A549 (cell line): Measurements from ENCODE around the gene RABL6. TPM values are rescaled to one million over a fixed set of nuclear protein-coding genes. Genes with fewer than 3 reads are reported as not detected.

Source experiments
- ATAC-seq, 2 experiments: fragments of 200-7000 bp in 1 of 2; fragments of >200 bp in 1 of 2; cut with Nextera tagmentation in 1 of 2; cut with Tn5 transposase in 1 of 2; 3 replicates each; pipeline versions ENCODE4 v1.8.0 to v1.9.1; 2018 to 2020; ENCODE audit warnings: mild to moderate bottlenecking in 1 of 2, moderate library complexity in 1 of 2
- CTCF ChIA-PET: fragments of 300-600 bp; sonication (Branson Sonifier 250); formaldehyde crosslinking; extraction: SDS; loops from one replicate; lab custom pipeline; 2021; ENCODE audit warnings: antibody characterized with exemption, inconsistent platforms; lab: Yijun Ruan, JAX
- POLR2A ChIA-PET: fragments of 350-600 bp; formaldehyde crosslinking; extraction: SDS; loops from one replicate; lab custom pipeline; 2021; ENCODE audit warnings: antibody characterized with exemption, inconsistent platforms; lab: Yijun Ruan, JAX
- DNase-seq, 2 experiments: peaks; one replicate each; pipeline versions ENCODE4 v3.0.0 to v3.0.0-alpha.2; 2011 to 2016; ENCODE audit warnings: low read depth in 1 of 2, low spot score in 1 of 2
- FAIRE-seq: peaks from 2 replicates; lab custom pipeline; 2011; peaks lifted over from hg19 to GRCh38; lab: Jason Lieb, UNC
- H3K27ac ChIP-seq, 2 experiments: fragments of >200 bp; sonication (Bioruptor Twin); formaldehyde crosslinking; 3 replicates each; pipeline ENCODE4 v1.5.1; 2016 to 2017
- H3K4me1 ChIP-seq: fragments of >200 bp; sonication (Bioruptor Twin); formaldehyde crosslinking; 3 replicates; pipeline ENCODE4 v1.6.1; 2016
- H3K4me2 ChIP-seq: fragments of >200 bp; sonication (Bioruptor Twin); formaldehyde crosslinking; 3 replicates; pipeline ENCODE4 v1.6.1; 2016
- H3K4me3 ChIP-seq: fragments of >200 bp; sonication (Bioruptor Twin); formaldehyde crosslinking; 3 replicates; pipeline ENCODE4 v1.5.1; 2016
- H3K9me3 ChIP-seq: fragments of >200 bp; sonication (Bioruptor Twin); formaldehyde crosslinking; 3 replicates; pipeline ENCODE4 v1.6.1; 2016
- BCL3 ChIP-seq: fragments of >200 bp; sonication (Bioruptor Twin); formaldehyde crosslinking; IDR thresholded peaks from 3 replicates; pipeline ENCODE4 v1.6.1; 2016
- CEBPB ChIP-seq, 2 experiments: fragments of >200 bp in 1 of 2; sonication (Bioruptor Twin) in 1 of 2; formaldehyde crosslinking in 1 of 2; IDR thresholded peaks; 2 replicates each; pipeline ENCODE4 v1.6.1; 2012 to 2016
- CHD2 ChIP-seq: fragments of 150-350 bp; IDR thresholded peaks from 2 replicates; pipeline ENCODE4 v1.6.1; 2014; ENCODE audit warnings: low read length; ENCODE audit not compliant: partially characterized antibody
- CHD4 ChIP-seq: fragments of 200-600 bp; sonication (generic); IDR thresholded peaks from 2 replicates; pipeline ENCODE4 v1.6.1; 2016; ENCODE audit warnings: antibody characterized with exemption, mild to moderate bottlenecking, borderline replicate concordance
- EHF ChIP-seq: fragments of 250-450 bp; sonication (Bioruptor Pico); IDR thresholded peaks from 2 replicates; pipeline ENCODE4 v1.5.0; 2020; ENCODE audit warnings: mild to moderate bottlenecking
- EHMT2 ChIP-seq: fragments of 200-600 bp; sonication (generic); IDR thresholded peaks from 2 replicates; pipeline ENCODE4 v1.6.1; 2016; ENCODE audit warnings: antibody characterized with exemption, low read depth, mild to moderate bottlenecking, moderate library complexity
- FOSB ChIP-seq: fragments of 250-450 bp; sonication (Bioruptor Pico); IDR thresholded peaks from 2 replicates; pipeline ENCODE4 v1.5.0; 2020; ENCODE audit warnings: mild to moderate bottlenecking, moderate library complexity
- GATA3 ChIP-seq: IDR thresholded peaks from 2 replicates; pipeline ENCODE4 v1.6.1; 2012; ENCODE audit warnings: borderline replicate concordance
- HDAC2 ChIP-seq: fragments of 200-600 bp; sonication (generic); IDR thresholded peaks from 2 replicates; pipeline ENCODE4 v1.6.1; 2016
- JUN ChIP-seq, 2 experiments: fragments of >200 bp; sonication (Bioruptor Twin); formaldehyde crosslinking; IDR thresholded peaks; 2 replicates in 1 of 2; 3 replicates in 1 of 2; pipeline ENCODE4 v1.6.1; 2016 to 2017
- JUNB ChIP-seq: fragments of >200 bp; sonication (Bioruptor Twin); formaldehyde crosslinking; IDR thresholded peaks from 2 replicates; pipeline ENCODE4 v1.6.1; 2016
- KDM1A ChIP-seq: fragments of 200-600 bp; sonication (generic); IDR thresholded peaks from 2 replicates; pipeline ENCODE4 v1.6.1; 2016; ENCODE audit warnings: low read depth, mild to moderate bottlenecking
- NR3C1 ChIP-seq: fragments of >200 bp; sonication (Bioruptor Twin); formaldehyde crosslinking; IDR thresholded peaks from 3 replicates; pipeline ENCODE4 v1.6.1; 2017
- POLR2A ChIP-seq: IDR thresholded peaks from 2 replicates; pipeline ENCODE4 v1.6.1; 2012; ENCODE audit warnings: mild to moderate bottlenecking, low read length
- RNF2 ChIP-seq: fragments of 200-600 bp; sonication (generic); IDR thresholded peaks from 2 replicates; pipeline ENCODE4 v1.6.1; 2016; ENCODE audit warnings: low read depth, mild to moderate bottlenecking, antibody characterized with exemption, moderate library complexity, borderline replicate concordance
- SREBF2 ChIP-seq: fragments of 450-650 bp; IDR thresholded peaks from 2 replicates; pipeline ENCODE4 v1.6.1; 2014; ENCODE audit warnings: mild to moderate bottlenecking, moderate library complexity
- TFCP2L1 ChIP-seq: fragments of 250-450 bp; sonication (Bioruptor Pico); IDR thresholded peaks from 2 replicates; pipeline ENCODE4 v1.5.0; 2021; ENCODE audit warnings: mild to moderate bottlenecking
- ZC3H11A ChIP-seq: fragments of 450-650 bp; IDR thresholded peaks from 2 replicates; pipeline ENCODE4 v1.6.1; 2014; ENCODE audit warnings: antibody characterized with exemption, mild to moderate bottlenecking
- WGBS: methylation state at CpG from one replicate; pipeline ENCODE4 v1.1.6; 2017; ENCODE audit errors: missing lambda C conversion rate; 5-methylcytosine and 5-hydroxymethylcytosine counted together
- polyA minus RNA-seq: library from RNA; depleted of rRNA, polyadenylated mRNA; stranded (reverse); fragments of >200 nt; gene quantifications from 2 replicates; pipeline ENCODE4 v1.2.3, GENCODE V29; 2011; rRNA and poly(A)+ RNA removed
- polyA plus RNA-seq, 4 experiments: library from polyadenylated mRNA; depleted of rRNA in 3 of 4; stranded (reverse); fragments of >200 nt; fragmentation: RNase III in 1 of 4; extraction: RNeasy Plus Mini Kit Qiagen cat#74134 plus additional on column Dnase treatment in 1 of 4; gene quantifications; 2 replicates in 3 of 4; 3 replicates in 1 of 4; pipeline ENCODE4 v1.2.3, GENCODE V29; 2011 to 2017
- TF ChIP-seq, protein P1 (sequence below): IDR thresholded peaks from 2 replicates; pipeline ENCODE4 v1.6.1; 2012; ENCODE audit warnings: low read depth, borderline replicate concordance
- TF ChIP-seq, protein P2 (sequence below): fragments of 450-650 bp; IDR thresholded peaks from 2 replicates; pipeline ENCODE4 v1.6.1; 2014; ENCODE audit warnings: antibody characterized with exemption

RABL6 gene, protein sequence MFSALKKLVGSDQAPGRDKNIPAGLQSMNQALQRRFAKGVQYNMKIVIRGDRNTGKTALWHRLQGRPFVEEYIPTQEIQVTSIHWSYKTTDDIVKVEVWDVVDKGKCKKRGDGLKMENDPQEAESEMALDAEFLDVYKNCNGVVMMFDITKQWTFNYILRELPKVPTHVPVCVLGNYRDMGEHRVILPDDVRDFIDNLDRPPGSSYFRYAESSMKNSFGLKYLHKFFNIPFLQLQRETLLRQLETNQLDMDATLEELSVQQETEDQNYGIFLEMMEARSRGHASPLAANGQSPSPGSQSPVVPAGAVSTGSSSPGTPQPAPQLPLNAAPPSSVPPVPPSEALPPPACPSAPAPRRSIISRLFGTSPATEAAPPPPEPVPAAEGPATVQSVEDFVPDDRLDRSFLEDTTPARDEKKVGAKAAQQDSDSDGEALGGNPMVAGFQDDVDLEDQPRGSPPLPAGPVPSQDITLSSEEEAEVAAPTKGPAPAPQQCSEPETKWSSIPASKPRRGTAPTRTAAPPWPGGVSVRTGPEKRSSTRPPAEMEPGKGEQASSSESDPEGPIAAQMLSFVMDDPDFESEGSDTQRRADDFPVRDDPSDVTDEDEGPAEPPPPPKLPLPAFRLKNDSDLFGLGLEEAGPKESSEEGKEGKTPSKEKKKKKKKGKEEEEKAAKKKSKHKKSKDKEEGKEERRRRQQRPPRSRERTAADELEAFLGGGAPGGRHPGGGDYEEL
- polyA plus RNA-seq (2011; rRNA removed): 46.8 and 53.5 TPM in 2 replicates
- polyA plus RNA-seq (2012; cell fraction: cytosol; rRNA removed): 49.2 and 73.5 TPM in 2 replicates
- 112 and 138 TPM in 2 replicates for polyA plus RNA-seq (2012; cell fraction: nucleus; rRNA removed)
- 70.3 to 72.2 TPM (median 71.4 TPM) in 3 replicates for polyA plus RNA-seq (2017; fragmentation: RNase III; extraction: RNeasy Plus Mini Kit Qiagen cat#74134 plus additional on column Dnase treatment)
- 70.0 and 70.9 TPM in 2 replicates for polyA minus RNA-seq

DNA sequence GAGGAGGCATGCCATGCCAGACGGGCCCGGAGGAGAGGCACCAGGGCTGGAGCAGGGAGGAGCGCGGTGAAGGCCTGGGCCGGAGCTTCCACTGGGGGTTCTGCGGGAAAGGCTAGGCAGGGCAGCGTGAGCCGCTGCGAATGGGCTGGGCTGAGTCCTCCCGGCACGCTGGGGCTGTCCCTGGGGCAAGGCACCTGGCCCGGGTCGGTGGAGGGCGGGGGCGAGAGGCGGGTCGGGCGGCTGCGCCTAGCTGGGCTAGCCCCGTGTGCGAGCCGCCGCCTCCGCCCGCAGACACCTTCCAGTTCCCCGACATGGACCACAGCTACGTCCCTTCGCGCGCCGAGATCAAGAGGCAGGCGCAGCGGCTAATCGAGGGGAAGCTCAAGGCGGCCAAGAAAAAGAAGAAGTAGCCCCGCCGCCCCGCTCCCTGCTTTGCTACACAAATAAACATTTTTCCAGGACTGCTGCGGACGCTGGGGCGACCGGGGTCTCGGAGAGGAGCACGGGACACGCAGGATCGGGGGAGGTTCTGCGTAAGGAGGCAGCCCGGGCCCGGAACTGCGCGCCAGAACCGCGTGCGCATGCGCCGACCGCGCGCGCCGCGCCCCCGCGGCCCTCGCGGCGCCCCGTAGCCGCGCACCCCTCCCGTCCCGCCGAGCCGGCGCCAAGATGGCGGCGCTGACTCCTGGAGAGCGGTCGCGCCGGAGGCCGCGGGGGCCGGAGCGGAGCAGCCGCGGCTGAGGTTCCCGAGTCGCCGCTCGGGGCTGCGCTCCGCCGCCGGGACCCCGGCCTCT lies at the start of gene RABL6:
TSS of gene RABL6 (plus strand) at position 668 of the 794 bp plus-strand sequence. CDS start 249 bp downstream, outside the sequence.
- Histone ChIP-seq H3K27ac (peak within 1 kb of the TSS; percentile 95 to 98), H3K4me1 (peaks cover 24% of the 10 kb centered on the region)
- DNase-seq (peak; percentile 69 to 91), FAIRE-seq (no peak)
- 3% methylated on average over 56 of the region's 96 CpGs for WGBS
- TF ChIP-seq, protein P1, sequence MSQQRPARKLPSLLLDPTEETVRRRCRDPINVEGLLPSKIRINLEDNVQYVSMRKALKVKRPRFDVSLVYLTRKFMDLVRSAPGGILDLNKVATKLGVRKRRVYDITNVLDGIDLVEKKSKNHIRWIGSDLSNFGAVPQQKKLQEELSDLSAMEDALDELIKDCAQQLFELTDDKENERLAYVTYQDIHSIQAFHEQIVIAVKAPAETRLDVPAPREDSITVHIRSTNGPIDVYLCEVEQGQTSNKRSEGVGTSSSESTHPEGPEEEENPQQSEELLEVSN: peak; percentile 84
- TF ChIP-seq JUN (IDR thresholded peaks at IDR 0.05) (peak; percentile 82 to 91; a peak in 3 of 5 replicates), BCL3 (peak; percentile 84), POLR2A (peak; percentile 92), HDAC2 (no peak)
- TF ChIP-seq, all 56 proteins: peak for 4
- ChIA-PET POLR2A (interaction anchor here (0.6 to 1.8 kb wide), 9 partner anchors 9 to 81 kb away, joined by 3 to 13 read pairs (median 3); partner anchors contain the start of gene TRAF2), CTCF (interaction anchor here (0.6 to 9.9 kb wide), 15 partner anchors 9 to 429 kb away, joined by 3 to 110 read pairs (median 4); partner anchors contain the start of genes AJM1, NPDC1, RNF224 and TMEM141)
- H3K4me2 ChIP-seq: peak within 1 kb of the TSS; percentile 98
- no peaks in the 10 kb centered on the region for H3K9me3 ChIP-seq
- peak within 1 kb of the TSS; percentile 88 for H3K4me3 ChIP-seq
- peak; percentile 80 to 83 for ATAC-seq

- ATAC-seq: no peak
- CTCF ChIA-PET: interaction anchor here (0.6 to 28.0 kb wide), 8 partner anchors 13 to 327 kb away, joined by 3 to 625 read pairs (median 3); partner anchors contain the start of genes LCN10, LCN6 and TMEM141
- POLR2A ChIA-PET: interaction anchor here (0.7 kb wide), 1 partner anchor 14 kb away, joined by 5 read pairs; no protein-coding TSS in a partner anchor
- H3K4me1 ChIP-seq: peaks cover 12% of the 10 kb centered on the region
- TF ChIP-seq BCL3 (no peak), NR3C1 (no peak), CHD4 (no peak), JUNB (no peak)
- TF ChIP-seq, protein P2, sequence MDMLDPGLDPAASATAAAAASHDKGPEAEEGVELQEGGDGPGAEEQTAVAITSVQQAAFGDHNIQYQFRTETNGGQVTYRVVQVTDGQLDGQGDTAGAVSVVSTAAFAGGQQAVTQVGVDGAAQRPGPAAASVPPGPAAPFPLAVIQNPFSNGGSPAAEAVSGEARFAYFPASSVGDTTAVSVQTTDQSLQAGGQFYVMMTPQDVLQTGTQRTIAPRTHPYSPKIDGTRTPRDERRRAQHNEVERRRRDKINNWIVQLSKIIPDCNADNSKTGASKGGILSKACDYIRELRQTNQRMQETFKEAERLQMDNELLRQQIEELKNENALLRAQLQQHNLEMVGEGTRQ: no peak
- DNase-seq: no peak
- FAIRE-seq: no peak
- no peak overlapping the region for H3K4me3 ChIP-seq
- H3K4me2 ChIP-seq: no peak overlapping the region
- 91% methylated on average over 4 of the region's 9 CpGs for WGBS
- H3K9me3 ChIP-seq: no peaks in the 10 kb centered on the region
- H3K27ac ChIP-seq: no peak overlapping the region
Measured at GRCh38 chr9:136759001-136759400, 48.7 kb upstream of the RABL6 start.

GRCh38 chr9:136759436-136760325 lies 48.1 kb upstream of the RABL6 start:
- no peak overlapping the region for H3K27ac ChIP-seq
- ATAC-seq: no peak
- H3K9me3 ChIP-seq: no peaks in the 10 kb centered on the region
- no peak overlapping the region for H3K4me3 ChIP-seq
- WGBS: 84% methylated on average over 14 of the region's 27 CpGs
- H3K4me1 ChIP-seq: peaks cover 12% of the 10 kb centered on the region
- CTCF ChIA-PET: interaction anchor here (0.7 to 28.0 kb wide), 15 partner anchors 13 to 270 kb away, joined by 3 to 625 read pairs (median 4); partner anchors contain the start of genes LCN10, LCN6 and TMEM141
- no peak for FAIRE-seq
- POLR2A ChIA-PET: no interaction called here
- no peak overlapping the region for H3K4me2 ChIP-seq
- DNase-seq: no peak
- TF ChIP-seq POLR2A: no peak
- no peak for TF ChIP-seq EHF (CRISPR knock-in tag)
- TF ChIP-seq SREBF2: no peak
- no peak for TF ChIP-seq ZC3H11A
- TF ChIP-seq, protein P1: no peak
- no peak for TF ChIP-seq KDM1A
- TF ChIP-seq RNF2: no peak
- TF ChIP-seq CHD2: no peak
- TF ChIP-seq EHMT2: no peak
- TF ChIP-seq FOSB (CRISPR knock-in tag): no peak
- no peak for TF ChIP-seq TFCP2L1
- no peak for TF ChIP-seq GATA3
- no peak for TF ChIP-seq CEBPB (IDR thresholded peaks at IDR 0.05)
- TF ChIP-seq, protein P2: no peak
